ENCODE data around the gene CADPS.

Gene CADPS

DNA sequence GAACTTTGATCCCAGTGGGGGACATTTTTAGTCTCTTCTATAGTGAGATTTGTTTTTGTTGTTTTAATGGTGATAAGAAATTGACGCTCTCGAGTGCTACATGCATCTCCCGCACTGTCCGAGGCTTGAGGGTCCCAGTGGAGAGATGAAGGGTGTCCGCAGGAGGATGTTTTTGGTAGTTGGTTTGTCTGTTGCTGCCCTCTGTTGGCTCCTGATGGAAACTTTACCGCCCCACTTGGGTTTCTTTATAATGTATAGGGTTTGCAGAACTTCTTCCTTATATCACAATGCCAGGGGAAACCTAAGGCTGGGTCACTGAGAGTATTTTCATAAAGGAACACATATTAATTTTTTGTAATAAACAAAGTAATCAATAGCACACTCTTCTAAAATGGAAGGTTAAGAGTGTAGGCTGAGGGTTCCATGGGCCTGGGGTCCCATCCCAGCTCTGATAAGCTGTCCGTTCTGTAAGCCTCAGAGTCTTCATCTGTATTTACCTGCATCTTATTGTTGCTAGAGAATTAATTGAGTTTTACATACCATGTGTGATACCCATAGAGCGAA is 316.6 kb downstream of the CADPS start:
- in situ Hi-C loops (cut with HindIII; ENCODE audit: low pct_ligation_motif_present, low pct_unique_long_range_greater_than_20kb, low sequenced_read_pairs): no loop called here
- DNase-seq: peak; percentile 31

DNA sequence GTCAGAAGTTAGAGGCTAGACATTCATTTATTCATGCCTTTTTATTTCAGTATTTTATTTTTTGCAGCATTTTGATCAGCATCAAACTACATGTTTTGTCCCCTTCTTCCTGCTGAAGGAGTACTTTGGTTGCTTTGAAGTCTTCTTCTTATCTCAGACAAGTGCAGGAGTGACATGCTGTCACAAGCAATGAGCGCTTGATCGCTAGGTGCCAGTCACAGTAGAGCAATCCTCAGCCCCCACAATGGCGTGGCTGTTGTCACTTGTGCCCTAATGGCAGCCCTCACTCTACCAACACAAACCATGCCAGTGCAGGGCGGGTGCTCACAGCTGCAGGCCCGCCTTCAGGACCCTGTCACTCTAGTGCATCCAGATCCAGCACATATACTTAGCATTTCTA is 317.2 kb downstream of the CADPS start:
- in situ Hi-C loops (cut with HindIII; ENCODE audit: low pct_ligation_motif_present, low pct_unique_long_range_greater_than_20kb, low sequenced_read_pairs): no loop called here

DNA sequence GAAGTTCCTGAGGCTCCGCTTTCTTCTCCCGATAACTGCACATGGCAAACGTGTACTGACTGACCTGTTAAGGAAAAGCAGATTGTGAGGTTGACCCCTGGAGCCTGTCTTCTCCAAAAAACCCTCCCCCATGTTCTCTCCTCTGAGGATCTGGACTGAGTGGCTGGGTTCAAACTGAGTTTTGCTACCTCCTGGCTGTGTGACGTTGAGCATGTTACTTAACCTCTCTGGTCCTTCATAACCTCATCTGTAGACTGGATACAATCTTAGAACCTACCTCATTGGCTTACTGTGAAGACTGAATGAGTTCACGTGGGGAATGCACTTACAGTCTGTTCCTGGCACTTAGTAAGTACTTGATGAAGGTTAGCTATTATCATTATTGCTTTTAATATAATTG is 317.8 kb downstream of the CADPS start:
- no peak for DNase-seq
- in situ Hi-C loops (cut with HindIII; ENCODE audit: low pct_ligation_motif_present, low pct_unique_long_range_greater_than_20kb, low sequenced_read_pairs): no loop called here

More for the DNA sequence above, 317.2 kb downstream of the CADPS start:
- no peak for DNase-seq

DNA sequence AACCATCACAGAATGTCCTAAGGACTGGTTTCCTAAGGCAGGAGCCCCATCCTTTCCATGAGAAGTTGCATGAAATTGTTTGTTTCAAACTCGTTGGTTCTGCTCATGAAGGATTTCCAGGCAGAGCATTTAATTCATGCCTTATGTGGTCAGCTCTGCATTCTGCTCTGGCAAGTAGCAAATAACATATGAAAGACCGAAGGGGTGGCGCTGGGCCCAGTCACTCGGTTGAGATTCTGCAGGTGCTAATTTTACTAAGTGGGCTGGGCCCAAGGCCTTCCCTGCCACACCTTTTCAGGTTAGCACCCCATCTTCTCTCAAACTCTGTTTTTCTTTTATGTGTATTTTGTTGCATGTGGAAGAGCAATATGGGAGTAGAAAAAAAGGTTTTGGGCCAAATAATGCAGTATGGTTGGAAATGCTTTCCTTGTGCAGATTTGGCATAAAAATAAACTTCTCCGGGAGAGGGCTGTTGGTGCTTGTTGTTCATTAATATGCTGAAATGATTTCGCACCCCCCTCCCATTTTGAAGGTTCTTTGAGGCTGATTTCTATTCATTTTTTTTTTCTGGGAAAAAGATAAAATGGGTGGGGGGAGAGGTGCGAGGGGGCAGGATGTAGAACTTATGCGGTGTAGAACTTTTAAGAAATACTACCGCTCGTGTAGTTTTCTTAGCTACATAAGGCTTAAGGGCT is 318.9 kb downstream of the CADPS start:
- DNase-seq: no peak
- in situ Hi-C loops (cut with HindIII; ENCODE audit: low pct_ligation_motif_present, low pct_unique_long_range_greater_than_20kb, low sequenced_read_pairs): no loop called here

DNA sequence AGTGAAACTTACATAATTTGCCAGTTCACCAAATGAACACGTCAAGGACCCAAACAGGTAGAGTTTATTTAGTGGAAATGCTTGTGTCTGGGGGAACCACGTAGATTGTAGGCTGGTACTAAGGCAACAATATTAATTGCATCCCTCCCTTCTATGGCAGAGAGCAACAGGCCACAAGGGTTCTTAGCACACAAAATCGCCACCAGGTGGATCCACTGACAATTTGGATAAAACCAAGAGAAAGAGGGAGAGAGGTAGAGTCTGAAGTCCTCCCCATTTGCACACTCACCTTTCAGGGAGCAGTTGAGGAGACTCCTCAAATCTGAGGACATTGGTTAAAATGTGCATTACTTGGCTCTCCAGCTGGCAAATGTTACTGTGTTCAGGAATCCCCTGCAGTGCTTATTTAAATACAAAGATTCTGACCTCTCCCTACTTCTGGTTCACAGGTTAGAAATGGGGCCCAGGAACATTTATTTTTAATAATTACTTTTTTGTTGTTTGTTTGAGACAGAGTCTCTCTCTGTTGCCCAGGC is 320.9 kb downstream of the CADPS start:
- DNase-seq: peak; percentile 13
- in situ Hi-C loops (cut with HindIII; ENCODE audit: low pct_ligation_motif_present, low pct_unique_long_range_greater_than_20kb, low sequenced_read_pairs): no loop called here

DNA sequence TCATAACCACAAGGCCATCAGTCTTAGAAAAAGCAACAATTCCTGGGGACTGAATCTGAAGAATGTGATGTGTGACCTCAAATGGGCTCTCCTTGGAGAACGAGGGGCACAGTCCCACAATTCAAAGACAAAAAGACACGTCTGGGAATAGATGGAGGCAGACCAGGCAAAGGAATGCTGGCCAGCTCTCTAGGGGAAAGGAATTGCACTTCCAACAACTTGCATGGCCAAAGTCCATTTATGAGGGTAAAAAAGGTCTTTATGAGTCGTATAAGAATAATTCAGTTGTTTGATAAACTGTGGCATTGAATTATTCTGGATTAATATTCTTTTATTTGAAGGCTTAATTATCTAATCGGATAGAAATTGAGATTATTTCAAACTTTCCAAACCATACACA is 321.4 kb downstream of the CADPS start:
- in situ Hi-C loops (cut with HindIII; ENCODE audit: low pct_ligation_motif_present, low pct_unique_long_range_greater_than_20kb, low sequenced_read_pairs): no loop called here
- peak; percentile 14 for DNase-seq

DNA sequence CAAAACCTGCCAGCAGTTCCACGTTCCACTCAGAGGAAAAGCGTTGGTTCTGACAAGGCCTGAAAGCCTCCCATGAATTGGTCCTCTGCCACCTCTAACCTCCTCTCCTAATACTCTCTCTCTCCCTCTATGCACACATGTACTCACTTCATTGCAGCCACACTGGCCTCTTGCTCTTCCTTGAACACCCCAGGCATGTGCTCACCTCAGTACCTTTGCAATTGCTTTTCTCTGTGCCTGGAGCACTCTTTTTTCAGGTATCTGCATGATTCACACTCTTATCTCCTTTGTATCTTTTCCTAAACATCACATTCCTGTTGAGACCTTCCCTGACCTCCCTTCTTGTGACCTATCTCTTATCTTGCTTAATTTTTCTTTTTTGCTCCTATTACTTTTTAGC is 323.7 kb downstream of the CADPS start:
- in situ Hi-C loops (cut with HindIII; ENCODE audit: low pct_ligation_motif_present, low pct_unique_long_range_greater_than_20kb, low sequenced_read_pairs): no loop called here
- DNase-seq: no peak

DNA sequence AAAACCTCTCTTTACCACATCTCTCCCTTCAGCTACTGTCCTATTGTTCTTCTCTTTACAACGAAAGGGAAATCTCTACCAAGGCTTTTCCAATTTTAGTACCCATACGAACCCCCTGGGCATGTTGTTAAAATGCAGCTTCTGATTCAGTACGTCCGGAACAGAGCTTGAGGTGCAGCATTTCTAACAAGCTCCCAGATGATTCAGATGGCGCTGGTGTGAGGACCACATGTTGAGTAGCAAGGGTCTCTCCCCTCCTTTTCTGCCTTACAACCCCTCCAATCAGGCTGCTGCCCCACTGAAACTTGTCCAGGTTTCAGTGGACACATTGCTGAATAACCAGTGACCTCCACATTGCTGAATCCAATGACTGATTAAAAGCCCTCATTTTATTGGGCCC is 324.8 kb downstream of the CADPS start:
- no peak for DNase-seq
- in situ Hi-C loops (cut with HindIII; ENCODE audit: low pct_ligation_motif_present, low pct_unique_long_range_greater_than_20kb, low sequenced_read_pairs): no loop called here

DNA sequence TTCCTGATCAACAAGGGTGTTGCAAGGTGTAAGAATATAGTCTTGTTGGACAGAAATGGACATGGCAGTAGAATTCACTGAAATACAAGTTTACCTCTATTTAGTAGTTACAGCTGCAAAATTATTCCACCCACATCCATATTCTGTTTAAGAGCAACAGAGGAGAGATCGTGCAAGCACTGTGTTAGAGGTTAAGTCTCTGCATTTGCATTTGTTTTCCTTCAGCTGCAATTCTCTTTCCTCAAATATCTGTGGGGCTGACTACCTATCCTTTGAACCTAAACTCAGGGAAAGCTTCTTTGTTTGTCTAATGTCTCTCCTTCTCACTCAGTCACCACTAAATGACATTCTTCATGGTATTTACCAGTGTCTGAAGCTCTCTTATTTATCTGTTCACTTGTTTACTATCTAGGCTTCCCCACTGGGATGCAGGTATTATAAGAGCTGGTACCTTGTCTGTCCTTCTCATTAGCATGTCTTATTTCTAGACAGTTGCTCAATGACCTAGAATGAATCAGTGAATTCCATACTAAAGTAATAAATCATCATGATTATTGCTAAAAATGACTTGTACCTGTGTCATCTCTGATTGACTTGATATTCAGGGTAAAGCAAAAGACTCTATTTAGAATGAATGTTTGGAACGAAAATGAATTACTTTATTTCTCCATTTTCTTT is 326.5 kb downstream of the CADPS start:
- no peak for DNase-seq
- in situ Hi-C loops (cut with HindIII; ENCODE audit: low pct_ligation_motif_present, low pct_unique_long_range_greater_than_20kb, low sequenced_read_pairs): no loop called here

DNA sequence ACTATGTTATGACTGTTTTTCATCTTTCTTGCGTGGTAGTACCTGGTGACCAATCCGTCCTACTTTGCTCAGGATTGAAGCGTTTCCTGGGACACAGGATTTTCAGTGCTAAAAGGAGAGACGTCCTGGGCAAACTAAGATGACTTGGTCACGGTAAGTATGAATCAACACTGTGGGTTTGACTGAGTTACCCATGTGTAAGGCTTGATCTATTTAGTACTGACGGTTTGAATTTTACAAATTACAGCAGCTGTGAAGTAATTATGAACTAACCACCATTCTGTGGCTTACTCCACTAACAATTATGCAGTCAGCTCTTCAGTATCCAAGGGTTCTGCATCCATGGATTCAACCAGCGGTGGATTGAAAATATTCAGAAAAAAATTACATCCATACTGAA is 328.9 kb downstream of the CADPS start:
- no peak for DNase-seq
- in situ Hi-C loops (cut with HindIII; ENCODE audit: low pct_ligation_motif_present, low pct_unique_long_range_greater_than_20kb, low sequenced_read_pairs): no loop called here

DNA sequence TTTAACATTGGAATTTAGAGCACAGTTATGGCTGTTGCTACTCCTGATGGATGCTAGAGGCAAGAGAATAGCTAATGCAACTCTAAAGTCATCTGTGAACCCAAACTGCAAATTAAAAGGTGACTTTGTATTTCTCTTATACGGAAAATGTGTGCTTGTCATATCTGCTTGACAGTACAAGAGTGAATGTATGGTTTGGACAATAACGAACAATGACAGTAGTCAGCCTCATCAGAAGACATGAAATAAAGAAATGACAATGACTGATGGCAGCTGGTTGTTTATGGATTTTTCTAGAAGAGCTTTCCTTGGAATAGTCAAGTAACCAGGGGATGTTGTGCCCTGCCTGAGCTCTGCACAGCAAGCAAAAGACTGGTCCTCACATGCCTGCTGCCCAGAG is 333.0 kb downstream of the CADPS start:
- DNase-seq: no peak
- in situ Hi-C loops (cut with HindIII; ENCODE audit: low pct_ligation_motif_present, low pct_unique_long_range_greater_than_20kb, low sequenced_read_pairs): no loop called here

DNA sequence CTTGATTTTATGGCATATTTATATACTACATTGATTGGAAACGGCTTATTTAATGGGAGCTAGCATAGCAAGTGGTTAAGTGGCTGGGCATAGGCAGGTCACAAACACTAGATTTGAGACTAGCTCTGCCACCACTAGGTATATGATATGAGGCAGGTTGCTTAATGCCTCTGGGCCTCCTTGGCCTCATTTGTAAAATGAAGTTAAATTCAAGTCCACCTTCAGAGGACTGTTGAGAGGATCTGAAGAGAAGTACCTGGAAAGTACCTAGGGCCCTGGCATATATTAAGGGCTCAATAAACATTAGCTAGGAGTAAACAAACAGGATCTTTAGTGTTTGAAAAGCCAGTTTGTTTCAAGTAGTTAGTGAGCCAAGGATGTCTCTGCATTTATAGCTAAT is 335.5 kb downstream of the CADPS start:
- no peak for DNase-seq

DNA sequence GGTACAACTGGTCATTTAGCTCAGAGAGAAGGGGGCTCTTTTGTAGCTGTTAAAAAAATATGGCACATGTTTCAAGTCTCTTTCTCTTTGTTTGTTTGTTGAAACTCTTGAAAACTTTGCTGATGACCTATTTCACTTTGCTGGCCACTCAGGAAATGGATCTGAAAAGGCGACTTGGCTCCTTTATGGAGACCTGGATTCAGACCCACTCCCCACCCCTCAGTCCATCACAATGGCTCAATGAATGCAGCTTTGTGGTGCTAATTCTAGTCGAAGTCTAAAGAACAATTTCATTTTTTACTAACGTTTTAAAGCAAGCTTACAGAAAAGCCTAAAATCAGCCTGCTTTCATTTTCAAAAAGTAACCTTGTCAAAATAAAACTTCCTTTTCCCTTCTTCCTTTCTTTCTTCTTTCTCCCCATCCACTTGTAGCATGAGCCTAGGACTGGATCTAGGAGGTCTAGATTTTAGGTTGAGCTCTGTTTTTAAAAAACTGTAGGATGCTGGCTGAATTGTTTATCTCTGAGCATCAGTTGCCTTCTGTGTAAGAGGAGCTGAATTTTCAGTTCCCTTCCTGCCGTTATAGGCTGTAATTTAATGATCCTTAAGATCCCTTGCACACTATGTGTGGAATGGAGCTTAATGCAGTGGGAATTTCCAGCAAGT is 336.4 kb downstream of the CADPS start:
- DNase-seq: no peak
- in situ Hi-C loops (cut with HindIII; ENCODE audit: low pct_ligation_motif_present, low pct_unique_long_range_greater_than_20kb, low sequenced_read_pairs): no loop called here

More for the DNA sequence above, 335.5 kb downstream of the CADPS start:
- in situ Hi-C loops (cut with HindIII; ENCODE audit: low pct_ligation_motif_present, low pct_unique_long_range_greater_than_20kb, low sequenced_read_pairs): no loop called here

DNA sequence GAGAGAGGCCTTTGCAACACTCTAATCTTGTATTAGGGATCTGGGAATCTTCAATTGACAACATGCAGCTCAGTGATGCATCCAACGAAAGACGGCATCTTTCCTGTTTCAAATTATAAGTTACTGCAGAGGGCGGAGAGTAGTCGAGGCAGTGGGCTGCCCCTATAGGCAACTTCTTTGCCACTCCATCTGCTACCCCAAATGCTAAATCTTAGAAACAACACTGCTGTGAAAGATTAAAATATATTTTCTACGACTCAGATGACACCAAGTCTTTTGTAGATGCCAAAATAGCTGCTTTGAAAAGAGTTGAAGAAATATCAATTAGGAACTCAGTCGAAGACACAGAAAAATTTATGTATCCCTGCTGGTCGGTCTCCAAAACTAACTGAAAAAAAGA is 340.9 kb downstream of the CADPS start:
- no peak for DNase-seq
- in situ Hi-C loops (cut with HindIII; ENCODE audit: low pct_ligation_motif_present, low pct_unique_long_range_greater_than_20kb, low sequenced_read_pairs): no loop called here

DNA sequence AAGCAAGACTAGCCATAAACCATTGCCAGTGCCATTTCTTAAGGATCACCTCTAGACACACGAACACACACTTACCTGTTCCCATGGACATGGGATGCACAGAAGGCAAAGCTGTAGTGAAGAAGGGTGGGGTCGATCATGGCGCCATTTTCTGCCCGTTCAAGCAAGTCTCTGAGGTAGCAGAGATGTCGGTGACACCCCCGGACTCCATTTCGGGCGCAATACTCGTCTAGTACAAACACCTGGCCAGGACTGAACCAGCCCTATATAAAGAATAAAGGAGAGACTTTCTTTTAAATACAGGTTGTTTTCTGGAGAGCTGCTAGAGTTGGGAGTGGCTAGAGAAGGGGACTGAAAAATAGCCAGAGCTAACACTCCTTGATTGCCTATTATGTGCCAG is 342.4 kb downstream of the CADPS start:
- DNase-seq: no peak
- in situ Hi-C loops (cut with HindIII; ENCODE audit: low pct_ligation_motif_present, low pct_unique_long_range_greater_than_20kb, low sequenced_read_pairs): no loop called here

DNA sequence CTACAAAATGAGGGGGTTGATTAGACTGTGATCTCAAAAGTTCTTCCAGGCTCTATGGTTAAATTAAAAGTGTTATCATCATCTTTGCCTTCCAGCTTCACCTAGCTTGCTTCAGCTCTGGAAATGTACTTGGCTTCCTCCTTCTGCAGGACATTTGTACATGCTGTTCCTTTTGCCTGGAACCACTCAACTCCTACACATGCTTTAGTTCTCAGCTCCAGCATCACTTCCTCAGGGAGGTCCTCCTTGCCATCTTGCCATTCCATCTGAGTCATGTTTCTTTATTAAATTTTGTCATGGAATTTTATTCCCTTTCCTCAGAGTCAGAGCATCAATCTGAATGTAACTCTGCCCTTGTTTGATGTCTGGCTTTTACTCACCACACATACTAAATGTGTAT is 343.2 kb downstream of the CADPS start:
- DNase-seq: no peak
- in situ Hi-C loops (cut with HindIII; ENCODE audit: low pct_ligation_motif_present, low pct_unique_long_range_greater_than_20kb, low sequenced_read_pairs): no loop called here

DNA sequence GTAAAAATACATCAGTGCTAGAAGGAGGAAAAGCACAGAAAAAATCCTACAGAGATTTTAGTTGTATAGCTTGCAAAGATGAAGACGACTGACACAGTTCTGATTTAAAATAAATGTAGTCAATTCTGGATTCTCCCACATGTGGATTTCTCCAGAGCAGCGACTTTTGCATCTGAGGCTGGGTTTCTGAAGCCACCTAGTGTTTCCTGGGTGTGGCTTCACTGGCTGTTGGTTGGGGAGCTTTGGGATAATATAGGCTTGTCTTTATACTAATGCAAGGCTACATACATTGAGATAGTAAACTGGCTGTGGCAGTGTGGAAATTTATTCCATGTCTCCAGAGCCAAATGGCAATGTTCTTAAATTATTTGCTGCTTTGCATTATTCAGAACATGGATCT is 343.7 kb downstream of the CADPS start:
- DNase-seq: no peak
- in situ Hi-C loops (cut with HindIII; ENCODE audit: low pct_ligation_motif_present, low pct_unique_long_range_greater_than_20kb, low sequenced_read_pairs): no loop called here

DNA sequence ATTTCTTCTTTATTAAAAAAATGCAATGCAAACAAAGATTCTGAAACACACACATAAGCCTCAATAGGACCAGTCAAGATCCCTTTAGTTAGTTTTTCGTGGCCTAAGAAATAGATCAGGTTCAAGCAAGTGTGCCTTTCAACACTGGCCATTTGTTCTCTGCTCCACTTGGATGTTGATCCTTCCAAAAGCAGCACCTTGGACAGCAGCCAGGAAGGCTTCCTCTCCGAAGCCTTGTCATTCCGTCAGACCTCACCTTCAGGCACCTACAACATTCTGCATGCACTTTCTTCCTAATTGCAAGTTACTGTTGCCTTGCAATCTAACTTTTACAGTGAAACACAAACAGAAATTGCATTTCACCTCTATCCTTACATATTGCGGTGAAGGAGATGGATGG is 346.0 kb downstream of the CADPS start:
- peak; percentile 32 for DNase-seq
- in situ Hi-C loops (cut with HindIII; ENCODE audit: low pct_ligation_motif_present, low pct_unique_long_range_greater_than_20kb, low sequenced_read_pairs): no loop called here

DNA sequence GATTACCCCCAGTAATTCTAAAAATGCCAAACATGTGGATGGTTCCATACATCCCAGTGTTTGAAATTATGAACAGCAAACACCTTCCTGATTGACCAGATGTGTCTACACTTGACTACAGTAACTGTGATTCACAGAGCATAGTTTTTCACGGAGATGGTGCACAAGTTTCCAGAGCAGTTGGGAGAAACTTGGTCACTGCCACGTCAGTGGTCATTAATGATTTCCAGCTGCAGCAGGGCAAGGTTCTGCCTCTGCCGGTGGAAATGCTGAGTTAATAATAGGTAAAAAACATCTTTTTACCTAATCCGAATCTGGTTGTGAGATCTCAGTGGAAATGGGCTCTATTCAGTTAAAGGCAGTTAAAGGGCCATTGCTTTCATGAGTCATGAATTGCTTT is 347.7 kb downstream of the CADPS start:
- in situ Hi-C loops (cut with HindIII; ENCODE audit: low pct_ligation_motif_present, low pct_unique_long_range_greater_than_20kb, low sequenced_read_pairs): no loop called here
- no peak for DNase-seq

All from ACHN (cell line).